Esophagus squamous epithelium (tissue), 5 donors: ENCODE data around the gene PAM16. TPM values are rescaled to one million over a fixed set of nuclear protein-coding genes. Genes with fewer than 3 reads are reported as not detected.
"Not testable (repeated sequence)": the region's sequence is repeated elsewhere in the genome, so short reads cannot be mapped to it uniquely, and the experiment has no call there.

Experiments used
- DNase-seq: peaks from one replicate; lab custom pipeline; 2025; lab: John Stamatoyannopoulos, UW
- H3K27ac ChIP-seq, 4 donors: fragments of 200-600 bp; sonication (generic); one replicate each; pipeline ENCODE4 v1.5.1; 2016 to 2019; ENCODE audit warnings: mild to moderate bottlenecking in 1 of 4
- H3K27me3 ChIP-seq, 4 donors: fragments of 200-600 bp; sonication (generic); 1 replicate in 3 of 4; 2 replicates in 1 of 4; pipeline versions ENCODE4 v1.5.1 to v1.6.0; 2017 to 2021; ENCODE audit warnings: antibody characterized with exemption in 1 of 4
- H3K36me3 ChIP-seq, 3 donors: fragments of 200-600 bp; sonication (generic); one replicate each; pipeline ENCODE4 v1.5.1; 2016 to 2019
- H3K4me1 ChIP-seq, 3 donors: fragments of 200-600 bp; sonication (generic); one replicate each; pipeline ENCODE4 v1.5.1; 2017 to 2019
- H3K4me3 ChIP-seq, 4 donors: fragments of 200-600 bp; sonication (generic); 1 replicate in 3 of 4; 2 replicates in 1 of 4; pipeline ENCODE4 v1.5.1; 2016 to 2019; ENCODE audit warnings: mild to moderate bottlenecking in 2 of 4, moderate library complexity in 1 of 4
- H3K9me3 ChIP-seq, 3 donors: fragments of 200-600 bp; sonication (generic); one replicate each; pipeline ENCODE4 v1.5.1; 2016 to 2019
- CTCF ChIP-seq, 6 experiments: fragments of 450-650 bp in 4 of 6; fragments of 200-600 bp in 2 of 6; sonication (generic) in 2 of 6; IDR thresholded peaks; one replicate each; pipeline ENCODE4 v1.5.1; 2016 to 2019; ENCODE audit warnings: antibody characterized with exemption in 6 of 6, mild to moderate bottlenecking in 4 of 6, moderate library complexity in 4 of 6
- POLR2A ChIP-seq, 4 donors: fragments of 450-650 bp; IDR thresholded peaks; one replicate each; pipeline ENCODE4 v1.6.1; 2017; ENCODE audit warnings: antibody characterized with exemption in 4 of 4, mild to moderate bottlenecking in 4 of 4, moderate library complexity in 3 of 4
- WGBS, 2 donors: methylation state at CpG; one replicate each; pipeline ENCODE4 v1.1.5; 2018; 5-methylcytosine and 5-hydroxymethylcytosine counted together
- intact Hi-C: fragments of 100-400 bp; cut with DNase I; formaldehyde crosslinking; loops from one replicate; pipeline ENCODE4 v1.15.0; 2022
- total RNA-seq, 4 donors: library from RNA; depleted of rRNA; stranded (reverse); fragments of >200 nt; gene quantifications; one replicate each; pipeline ENCODE4 v1.1.0, GENCODE V29; 2016
- donor health status: DM: yes; HTN: yes; CAD: no.

The PAM16 gene
- total RNA-seq, 4 donors from 2014 or later, result 29.5 to 40.8 (median 33.2) TPM

- peak overlapping the region in 2 of 4 donors; percentile 1 to 54 for H3K27ac ChIP-seq
These were observed 4.1 kb downstream of the PAM16 start for GRCh38 chr16:4347010-4347409.

GRCh38 chr16:4345836-4346781, 5.0 kb downstream of the PAM16 start:
- Histone ChIP-seq H3K9me3 (no peaks in the 10 kb centered on the region), H3K36me3 (peaks cover 0 to 16% (median 2%) of the 10 kb centered on the region in 3 donors), H3K27ac (no peak overlapping the region), H3K27me3 (no peaks in the 10 kb centered on the region), H3K4me1 (peaks cover 19 to 67% (median 22%) of the 10 kb centered on the region in 3 donors), H3K4me3 (no peak overlapping the region)
- intact Hi-C loops, result no loop called here
- no peak for DNase-seq
- 58 to 84% methylated on average over 5 to 10 of the region's 14 CpGs for WGBS, 2 donors
- TF ChIP-seq CTCF (IDR thresholded peaks at IDR 0.05) (no peak), POLR2A (IDR thresholded peaks at IDR 0.05) (no peak)

More at GRCh38 chr16:4347010-4347409, 4.1 kb downstream of the PAM16 start:
- H3K4me1 ChIP-seq, result peaks cover 19 to 73% (median 22%) of the 10 kb centered on the region in 3 donors
- no peak for TF ChIP-seq CTCF (IDR thresholded peaks at IDR 0.05)
- TF ChIP-seq POLR2A (IDR thresholded peaks at IDR 0.05), result no peak
- H3K9me3 ChIP-seq, result no peaks in the 10 kb centered on the region
- no peak overlapping the region for H3K4me3 ChIP-seq
- 42 to 79% methylated on average over 5 to 7 of the region's 8 CpGs for WGBS, 2 donors
- no peak for DNase-seq
- no peaks in the 10 kb centered on the region for H3K27me3 ChIP-seq
- H3K36me3 ChIP-seq, result peaks cover 0 to 9% (median 0%) of the 10 kb centered on the region in 3 donors
- intact Hi-C loops, result no loop called here

- peaks cover 13 to 62% (median 19%) of the 10 kb centered on the region in 3 donors for H3K4me1 ChIP-seq
- TF ChIP-seq CTCF (IDR thresholded peaks at IDR 0.05) (no peak), POLR2A (IDR thresholded peaks at IDR 0.05) (no peak)
- 60 to 66% methylated on average over 13 to 19 of the region's 26 CpGs for WGBS, 2 donors
- H3K27ac ChIP-seq, result peak overlapping the region in 2 of 4 donors; percentile 9 to 21
- intact Hi-C loops, result no loop called here
- no peak for DNase-seq
- no peak overlapping the region for H3K4me3 ChIP-seq
- H3K36me3 ChIP-seq, result peaks cover 0 to 25% (median 6%) of the 10 kb centered on the region in 3 donors
- H3K27me3 ChIP-seq, result no peaks in the 10 kb centered on the region
- H3K9me3 ChIP-seq, result no peaks in the 10 kb centered on the region
These were observed 5.9 kb downstream of the PAM16 start for GRCh38 chr16:4344983-4345835.

GRCh38 chr16:4344300-4344982, 6.7 kb downstream of the PAM16 start:
- DNase-seq, H3K27me3 ChIP-seq, H3K9me3 ChIP-seq, H3K4me3 ChIP-seq, intact Hi-C loops: not testable (repeated sequence)
- Histone ChIP-seq H3K4me1 (peaks cover 9 to 62% (median 11%) of the 10 kb centered on the region in 3 donors), H3K27ac (peak overlapping the region in 1 of 4 donors; percentile 9), H3K36me3 (peaks cover 0 to 33% (median 6%) of the 10 kb centered on the region in 3 donors)
- 48 to 60% methylated on average over 1 to 2 of the region's 10 CpGs for WGBS, 2 donors
